HG02642 (cell line): ENCODE data around the gene CRACDL.

Experiments used
- ATAC-seq: cut with Tn5 transposase; IDR thresholded peaks from one replicate; pipeline ENCODE4 v1.9.1; 2021; ENCODE audit warnings: mild to moderate bottlenecking; ENCODE audit not compliant: unreplicated experiment, poor library complexity

CRACDL gene

GRCh38 chr2:98805412-98806171 lies 130.4 kb downstream of the CRACDL start:
- no peak for ATAC-seq

DNA sequence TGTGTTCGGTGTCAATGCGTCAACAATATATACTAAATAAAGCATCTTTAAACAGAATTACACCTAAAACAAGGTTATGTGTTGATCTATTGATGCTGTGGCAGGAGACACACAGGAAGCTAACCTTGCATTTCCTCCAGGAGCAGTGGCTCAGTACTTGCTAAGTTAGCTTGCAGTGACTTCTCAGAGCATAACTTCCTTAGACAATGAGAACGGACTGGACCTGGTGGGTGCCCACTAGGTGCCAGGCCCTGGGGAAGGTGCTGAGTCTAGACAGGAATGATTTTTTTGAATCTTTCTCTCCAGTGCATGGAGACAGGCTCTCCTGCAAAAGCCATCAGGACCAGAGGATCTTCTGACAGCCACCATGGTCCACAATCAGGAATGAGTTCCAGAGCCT lies 131.3 kb downstream of the CRACDL start:
- no peak for ATAC-seq

DNA sequence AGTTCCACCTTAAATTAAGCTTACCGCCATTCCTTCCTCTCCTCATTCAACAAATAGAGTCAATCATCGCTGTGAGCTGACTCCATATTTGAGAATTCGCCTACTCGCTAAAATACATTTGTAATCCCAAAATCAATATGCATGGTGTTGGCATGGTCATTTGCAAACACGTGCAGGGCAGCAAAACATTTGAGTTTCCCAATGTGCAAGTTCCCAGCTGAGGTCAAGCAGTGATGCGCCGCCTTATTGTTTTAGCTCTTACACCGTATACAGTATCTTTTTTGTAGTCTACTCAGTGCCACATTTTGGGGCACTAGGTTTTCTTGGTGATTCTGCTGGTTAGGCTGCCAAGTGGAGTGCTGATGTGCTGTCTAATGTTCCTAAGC lies 131.8 kb downstream of the CRACDL start:
- no peak for ATAC-seq

DNA sequence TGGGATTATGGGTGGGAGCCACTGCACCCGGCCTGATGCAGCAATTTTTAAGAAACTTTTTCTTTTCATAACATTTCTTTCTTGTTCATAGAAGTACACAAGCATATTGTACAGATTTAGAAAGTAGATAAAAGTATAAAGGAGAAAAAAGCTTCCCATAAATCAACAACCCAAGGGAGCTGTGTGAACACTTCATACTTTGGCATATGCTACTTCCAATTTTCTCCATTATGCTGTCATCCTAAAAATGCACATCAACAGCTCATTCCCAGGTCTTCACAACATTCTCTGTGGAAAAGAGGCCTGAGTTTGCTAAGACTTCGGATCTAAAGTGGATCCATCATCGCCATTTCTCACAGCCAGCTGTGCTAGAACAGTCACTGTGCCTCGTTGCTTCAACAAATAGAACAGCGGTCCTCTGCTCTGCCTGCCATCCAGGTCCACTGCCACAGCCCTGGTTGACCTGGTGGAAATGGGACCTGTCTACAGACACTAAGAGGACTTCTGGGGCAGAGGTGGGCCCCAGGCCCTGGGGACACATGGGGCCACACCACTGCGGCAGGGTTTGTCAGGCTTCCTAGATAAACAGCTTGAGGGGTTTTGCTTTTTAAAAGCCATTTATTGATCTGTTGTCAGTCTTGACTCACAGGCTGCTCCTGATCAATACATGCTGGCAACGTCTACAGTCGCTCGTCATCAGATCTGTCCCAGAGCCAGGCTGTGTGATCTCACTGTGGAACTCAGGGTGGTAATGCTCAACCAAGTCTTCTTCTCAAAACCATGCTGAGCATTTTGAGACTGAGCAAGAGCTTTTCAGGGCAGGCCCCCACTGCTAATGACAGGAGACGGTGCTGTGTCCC lies 132.4 kb downstream of the CRACDL start:
- ATAC-seq, result no peak

DNA sequence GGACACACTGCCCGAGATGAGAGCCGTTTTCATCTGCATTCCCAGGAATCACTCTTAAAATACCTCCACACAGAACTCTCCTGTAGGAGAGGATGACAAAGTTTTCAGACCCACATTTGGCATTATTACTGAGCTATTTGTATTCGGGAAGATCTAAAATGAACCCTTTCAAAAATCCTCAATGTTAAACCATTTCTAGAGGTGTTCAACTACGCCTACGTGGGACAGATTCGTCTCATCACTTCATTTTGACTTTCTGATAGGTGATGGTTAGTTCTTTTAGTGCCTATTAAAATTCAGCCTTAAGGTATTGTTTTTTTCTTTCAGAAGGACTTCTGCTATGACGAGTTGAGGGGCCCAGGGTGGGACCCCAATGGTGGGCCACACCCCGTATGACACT lies 133.7 kb downstream of the CRACDL start:
- no peak for ATAC-seq

GRCh38 chr2:98801921-98802321 lies 134.1 kb downstream of the CRACDL start:
- no peak for ATAC-seq

DNA sequence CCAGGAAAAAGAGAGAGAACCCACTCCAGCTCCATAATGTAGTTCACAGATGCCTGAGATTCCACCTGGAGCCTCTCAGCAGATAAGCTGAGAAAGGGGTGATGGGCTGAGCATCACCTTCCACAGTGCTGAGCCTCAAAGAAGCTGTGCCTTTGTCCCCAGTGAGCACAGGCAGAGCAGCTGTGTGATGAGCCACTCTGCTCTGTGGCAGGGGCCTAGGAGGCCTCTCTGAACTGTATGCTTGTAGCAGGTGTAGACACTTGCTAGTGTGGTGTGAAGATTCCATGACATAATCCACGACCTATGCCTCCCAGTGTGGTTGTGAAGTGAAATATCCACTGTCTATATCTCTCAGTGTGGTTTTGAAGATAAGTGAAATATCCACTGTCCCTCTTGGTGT lies 134.7 kb downstream of the CRACDL start:
- ATAC-seq, result no peak

DNA sequence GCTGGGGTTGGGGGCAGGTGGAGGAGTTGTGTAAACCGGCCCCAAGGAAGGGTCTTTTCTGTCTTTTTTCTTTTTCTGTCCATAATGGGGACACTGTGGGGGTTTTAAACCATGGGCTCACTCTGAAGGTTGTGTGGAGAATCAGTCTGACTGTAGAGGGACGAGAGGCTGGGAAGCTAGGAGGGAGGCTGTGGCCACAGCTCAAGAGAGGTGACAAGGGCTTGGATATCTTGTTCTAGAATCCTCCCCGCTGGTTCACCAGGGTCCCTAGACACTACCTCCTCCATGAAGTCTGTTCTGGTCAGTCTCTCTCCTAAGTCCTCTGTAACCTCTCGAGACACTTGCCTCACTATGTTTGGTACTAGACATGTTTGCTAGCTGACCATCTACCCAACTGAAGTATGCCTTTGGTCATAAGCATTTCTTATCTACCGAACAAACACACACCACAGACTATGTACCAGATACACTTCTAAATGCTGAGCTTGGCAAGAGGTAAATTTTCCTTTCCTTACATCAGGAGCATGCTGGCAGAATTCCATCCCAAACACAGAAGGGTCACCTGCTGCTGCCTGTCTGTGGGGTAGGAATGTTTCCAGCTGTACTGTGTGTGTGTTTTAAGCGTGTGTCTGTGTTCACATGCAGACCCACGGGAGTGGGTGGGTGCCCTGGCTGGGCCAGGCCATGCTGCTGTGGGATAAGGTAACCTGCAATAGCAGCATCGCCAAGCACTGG lies 135.5 kb downstream of the CRACDL start:
- ATAC-seq, result no peak

- no peak for ATAC-seq
These were observed 136.4 kb downstream of the CRACDL start for GRCh38 chr2:98799375-98800329.

DNA sequence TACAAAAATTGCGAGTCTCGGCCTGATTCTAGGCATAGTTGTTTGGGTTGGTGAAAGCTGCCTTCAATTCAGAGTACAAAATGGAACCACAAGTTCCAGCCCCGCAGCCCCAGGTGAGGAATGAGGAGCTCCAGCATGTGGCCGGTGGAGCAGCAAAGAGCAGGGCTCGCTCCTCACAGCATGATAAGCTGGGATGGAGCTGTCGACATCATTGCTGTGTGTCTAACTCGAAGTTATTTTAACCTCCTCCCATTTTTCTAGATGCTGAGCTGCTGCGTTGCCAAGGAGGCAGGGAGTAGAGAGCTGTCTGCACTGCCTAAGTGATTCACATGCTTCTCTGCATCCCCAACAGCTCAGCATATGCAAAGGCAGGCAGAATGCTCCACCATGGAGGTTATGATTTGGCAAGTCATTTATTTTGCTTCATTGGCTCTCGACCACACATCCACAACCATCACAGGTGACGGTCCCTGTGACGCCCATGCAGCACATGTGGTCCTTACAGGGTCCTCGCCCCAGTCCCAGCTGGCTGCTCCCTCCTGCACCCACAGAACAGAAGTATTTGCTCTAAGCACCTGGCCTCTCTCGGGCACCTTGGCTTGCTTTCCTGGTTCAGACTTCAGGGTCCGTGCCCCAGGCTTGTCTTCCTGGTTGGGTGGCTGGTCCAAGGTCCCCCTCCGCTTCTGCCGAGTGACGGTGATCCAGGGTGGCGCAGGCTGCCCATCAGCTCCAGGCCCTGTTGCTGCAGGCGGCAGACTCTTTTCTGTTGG lies 139.1 kb downstream of the CRACDL start:
- ATAC-seq, result no peak

DNA sequence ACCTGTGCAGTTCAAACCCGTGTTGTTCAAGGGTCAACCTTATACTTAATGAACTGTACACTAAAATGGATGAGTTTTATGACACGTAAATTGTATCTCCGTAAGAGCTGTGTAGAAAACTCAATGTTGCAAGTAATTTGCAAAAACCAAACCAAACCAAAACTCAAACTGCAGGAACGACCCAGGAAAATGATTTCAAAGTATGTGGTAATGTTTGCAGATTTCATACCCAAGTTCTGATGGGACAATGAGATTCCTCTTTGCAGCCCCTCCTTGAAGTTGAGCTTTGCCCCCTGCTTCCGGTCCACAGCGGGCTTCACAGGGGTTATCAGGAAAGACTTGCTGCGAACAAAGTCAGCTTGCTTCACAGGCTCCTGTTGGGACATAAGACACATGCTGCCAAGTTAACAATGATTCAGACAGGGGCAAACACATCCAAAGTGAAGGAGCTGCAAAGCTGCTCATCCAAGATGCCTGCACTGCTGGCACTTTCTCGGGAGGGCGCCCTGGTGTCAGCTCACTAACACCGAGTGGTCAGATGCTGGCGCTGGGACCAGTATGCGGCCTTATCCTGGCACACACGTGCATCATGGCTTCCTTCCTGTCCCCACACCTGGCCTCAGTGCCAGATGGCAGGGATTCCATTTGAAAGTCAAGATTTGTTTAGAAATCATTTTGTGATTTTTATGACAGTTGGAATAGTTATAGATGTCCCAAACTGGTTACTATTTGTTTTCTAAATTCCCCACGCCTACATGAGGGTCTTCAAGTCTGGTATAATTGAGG lies 139.9 kb downstream of the CRACDL start:
- ATAC-seq, result no peak

- no peak for ATAC-seq
These were observed 141.9 kb downstream of the CRACDL start for GRCh38 chr2:98793897-98794830.

- ATAC-seq, result no peak
These were observed 142.8 kb downstream of the CRACDL start for GRCh38 chr2:98793275-98793674.

DNA sequence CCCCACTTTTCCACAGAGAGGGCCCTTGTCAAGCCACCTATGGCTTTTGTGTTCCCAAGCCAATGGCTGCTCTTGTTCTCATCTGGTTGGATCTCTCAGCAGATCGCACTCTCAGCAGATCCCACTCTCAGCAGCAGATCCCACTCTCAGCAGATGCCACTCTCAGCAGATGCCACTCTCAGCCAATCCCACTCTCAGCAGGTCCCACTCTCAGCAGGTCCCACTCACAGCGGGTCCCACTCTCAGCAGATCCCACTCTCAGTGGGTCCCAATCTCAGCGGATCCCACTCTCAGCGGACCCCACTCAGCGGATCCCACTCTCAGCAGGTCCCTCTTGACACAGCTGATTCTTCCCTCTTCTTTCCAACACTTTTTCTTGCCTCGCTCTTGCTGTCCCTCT lies 145.8 kb downstream of the CRACDL start:
- ATAC-seq, result no peak

DNA sequence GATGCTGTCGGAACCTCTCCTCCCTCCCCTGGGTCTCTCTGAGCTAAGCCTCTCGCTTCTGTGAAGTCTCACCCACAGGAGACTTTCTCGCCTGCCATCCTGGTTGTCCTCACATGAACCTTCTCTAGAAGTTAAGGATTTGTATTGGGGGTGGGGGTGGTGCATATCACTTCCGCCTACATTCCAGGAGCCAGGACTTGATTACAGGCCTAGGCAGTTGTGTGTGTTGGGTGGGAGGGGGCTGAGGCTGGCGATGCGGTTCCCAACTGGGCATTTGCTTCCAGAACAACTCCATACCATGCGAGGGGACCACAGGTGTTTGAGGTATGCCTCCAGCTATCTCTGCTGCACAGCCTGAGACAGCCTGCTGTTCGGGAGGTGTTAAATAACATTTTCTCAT lies 148.3 kb downstream of the CRACDL start:
- no peak for ATAC-seq

DNA sequence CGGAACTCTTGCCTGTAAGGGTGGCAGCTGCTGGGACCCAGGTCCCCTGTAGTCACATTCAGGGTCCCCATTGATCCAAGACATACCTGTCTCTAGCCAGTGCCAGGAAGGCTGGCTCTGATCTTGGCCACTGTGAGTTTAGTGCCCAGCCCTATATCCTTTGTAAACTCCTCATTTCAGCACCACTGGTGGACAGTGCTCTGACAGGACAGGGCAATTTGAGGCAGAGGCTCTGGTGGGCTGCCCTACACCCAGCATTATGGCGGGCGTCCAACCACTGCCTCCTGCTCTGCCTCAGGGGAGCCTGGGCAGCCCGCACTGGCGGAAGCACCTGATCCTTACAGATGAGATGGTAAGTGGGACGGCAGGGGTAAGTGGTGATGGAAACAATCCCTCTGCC lies 149.8 kb downstream of the CRACDL start:
- ATAC-seq, result no peak

DNA sequence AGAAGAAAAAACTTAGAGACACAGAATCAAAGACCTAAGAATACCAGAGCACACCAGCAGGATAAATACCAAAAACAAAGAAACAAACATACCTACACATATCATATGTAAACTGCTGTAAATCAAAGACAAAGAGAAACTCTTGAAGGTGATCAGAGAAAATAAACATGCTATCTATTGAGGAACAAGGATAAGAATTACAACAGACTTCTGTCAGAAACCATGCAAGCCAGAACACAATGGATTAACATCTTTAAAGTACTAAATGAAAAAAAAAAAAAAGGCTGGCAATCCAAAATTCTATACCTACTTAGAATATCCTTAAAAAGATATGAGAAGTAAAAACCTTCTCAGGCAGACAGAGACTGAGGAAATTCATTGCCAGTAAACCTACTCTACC lies 153.5 kb downstream of the CRACDL start:
- ATAC-seq, result no peak
